Esophagus (tissue), 2 donors: ENCODE results near the gene ZFAND3. TPM values are rescaled to one million over a fixed set of nuclear protein-coding genes. Genes with fewer than 3 reads are reported as not detected.

ENCODE experiments used
- H3K27ac ChIP-seq, 2 donors: one replicate each; pipeline ENCODE4 v1.5.1; 2013; ENCODE audit warnings: low read depth in 2 of 2, mild to moderate bottlenecking in 2 of 2, inconsistent platforms in 1 of 2, low read length in 1 of 2, moderate library complexity in 1 of 2
- H3K27me3 ChIP-seq, 2 donors: one replicate each; pipeline ENCODE4 v1.6.1; 2013; ENCODE audit warnings: low read length in 2 of 2, control low read depth in 1 of 2, mild to moderate bottlenecking in 1 of 2; ENCODE audit not compliant: insufficient read depth in 2 of 2, control insufficient read depth in 1 of 2
- H3K36me3 ChIP-seq, 2 donors: one replicate each; pipeline ENCODE4 v1.6.1; 2013; ENCODE audit warnings: low read length in 1 of 2; ENCODE audit not compliant: control insufficient read depth in 2 of 2, insufficient read depth in 2 of 2
- H3K4me1 ChIP-seq, 2 donors: one replicate each; pipeline ENCODE4 v1.6.1; 2013; ENCODE audit warnings: low read length in 1 of 2; ENCODE audit not compliant: control insufficient read depth in 2 of 2, insufficient read depth in 2 of 2
- H3K4me3 ChIP-seq, 2 donors: one replicate each; pipeline ENCODE4 v1.5.1; 2013; ENCODE audit warnings: low read length in 2 of 2, mild to moderate bottlenecking in 2 of 2, low read depth in 1 of 2, moderate library complexity in 1 of 2
- H3K9me3 ChIP-seq, 2 donors: one replicate each; pipeline ENCODE4 v1.6.1; 2013; ENCODE audit warnings: mild to moderate bottlenecking in 2 of 2, low read depth in 1 of 2, low read length in 1 of 2, moderate library complexity in 1 of 2; ENCODE audit not compliant: control insufficient read depth in 2 of 2, insufficient read depth in 1 of 2
- WGBS, 2 donors: extraction: QIAGEN DNeasy Blood & Tissue Kit; methylation state at CpG; one replicate each; pipeline ENCODE4 v1.1.7; 2013; 5-methylcytosine and 5-hydroxymethylcytosine counted together
- polyA plus RNA-seq, 2 donors: library from polyadenylated mRNA; stranded (reverse); fragments of 200-250 nt; gene quantifications; one replicate each; pipeline ENCODE4 v1.2.3, GENCODE V29; 2013
- donor health status: healthy with polysubstance abuse.
- donor health status: Bipolar disorder and iron deficiency.

Gene ZFAND3
- polyA plus RNA-seq, 2 donors: 20.6 to 21.9 TPM

DNA sequence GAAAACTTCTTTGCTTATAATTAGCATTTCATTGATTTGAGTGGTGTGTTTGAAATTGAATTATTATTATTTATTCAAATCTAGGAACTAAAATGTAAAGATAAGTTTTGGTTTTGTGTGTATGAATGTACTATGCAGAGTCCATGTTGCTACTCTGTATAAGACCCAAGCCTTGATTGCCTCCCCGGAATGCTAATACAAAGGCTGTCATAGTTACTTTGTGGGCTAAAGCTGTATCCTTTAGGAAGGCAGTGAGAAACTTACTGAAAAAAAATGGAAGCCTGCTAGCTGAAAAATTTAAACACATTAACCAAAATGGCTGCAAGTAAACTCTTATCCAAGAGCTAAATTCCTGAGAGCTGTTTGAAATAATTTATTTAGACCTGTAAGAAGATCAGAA is 213.3 kb downstream of the ZFAND3 start:
- Histone ChIP-seq H3K27ac (no peak overlapping the region), H3K4me1 (no peaks in the 10 kb centered on the region), H3K36me3 (no peaks in the 10 kb centered on the region), H3K9me3 (no peaks in the 10 kb centered on the region), H3K4me3 (no peak overlapping the region), H3K27me3 (no peaks in the 10 kb centered on the region)
- 44 to 100% methylated on average over 1 of the region's 1 CpG for WGBS, 2 donors

DNA sequence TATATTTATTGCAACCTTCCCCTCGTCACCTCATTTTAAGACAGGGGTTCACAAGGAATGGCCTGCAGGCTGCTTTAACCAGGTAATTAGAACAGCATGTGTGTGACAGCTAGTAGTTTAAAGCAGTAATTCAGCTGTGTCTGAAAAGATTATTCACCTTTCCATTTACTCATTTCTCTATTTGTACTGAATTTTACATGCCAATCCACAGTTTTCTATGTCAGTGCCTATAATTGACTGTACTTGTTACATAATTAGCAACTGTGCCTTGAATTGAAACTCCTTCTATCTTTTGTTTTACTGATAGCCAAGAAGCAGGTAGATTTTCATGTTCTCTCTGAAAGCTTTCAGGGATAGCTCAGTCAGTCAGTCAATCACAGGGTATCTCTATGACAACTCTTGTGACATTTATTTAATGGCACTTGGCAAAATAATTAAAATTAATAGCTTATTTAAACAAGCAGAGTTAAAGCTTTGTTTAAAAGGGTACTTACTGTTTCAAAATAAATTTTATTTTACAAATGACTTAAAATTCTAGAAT is 214.0 kb downstream of the ZFAND3 start:
- H3K27ac ChIP-seq: no peak overlapping the region
- no peaks in the 10 kb centered on the region for H3K9me3 ChIP-seq
- H3K4me3 ChIP-seq: no peak overlapping the region
- WGBS, 2 donors: 78 to 86% methylated on average over 1 of the region's 1 CpG
- no peaks in the 10 kb centered on the region for H3K27me3 ChIP-seq
- no peaks in the 10 kb centered on the region for H3K36me3 ChIP-seq
- H3K4me1 ChIP-seq: no peaks in the 10 kb centered on the region

DNA sequence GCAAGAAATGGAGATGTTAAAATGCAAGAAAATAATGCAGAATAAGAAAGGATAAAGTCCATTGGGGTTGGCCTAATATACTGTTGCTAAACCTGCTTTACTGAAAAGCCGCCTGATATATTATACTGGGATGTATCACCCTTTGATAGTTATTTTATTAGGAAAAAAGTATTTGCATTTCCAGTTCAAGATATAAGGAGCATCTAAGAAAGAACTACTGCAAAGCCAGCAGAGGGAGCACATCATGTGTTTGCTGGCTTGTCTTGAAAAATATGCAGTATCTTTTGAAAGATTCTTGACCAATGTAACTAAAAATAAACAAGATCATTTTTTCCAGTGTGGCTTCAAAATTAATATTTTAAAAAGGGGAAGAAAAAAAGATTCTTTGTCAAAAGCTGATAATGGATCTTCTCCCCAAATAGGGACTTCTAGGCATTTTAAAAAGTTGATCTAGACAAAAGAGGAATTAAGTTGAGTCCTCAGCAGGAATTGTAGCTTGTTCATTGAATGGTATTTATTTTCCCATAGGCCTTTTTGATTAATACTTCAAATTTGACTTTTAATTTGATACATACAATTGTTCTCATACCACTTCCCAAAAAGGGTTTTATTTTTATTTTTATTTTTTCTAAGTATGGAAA is 214.9 kb downstream of the ZFAND3 start:
- Histone ChIP-seq H3K9me3 (no peaks in the 10 kb centered on the region), H3K4me1 (no peaks in the 10 kb centered on the region), H3K27me3 (no peaks in the 10 kb centered on the region), H3K27ac (no peak overlapping the region), H3K36me3 (no peaks in the 10 kb centered on the region), H3K4me3 (no peak overlapping the region)
- 52 to 65% methylated on average over 1 of the region's 1 CpG for WGBS, 2 donors

DNA sequence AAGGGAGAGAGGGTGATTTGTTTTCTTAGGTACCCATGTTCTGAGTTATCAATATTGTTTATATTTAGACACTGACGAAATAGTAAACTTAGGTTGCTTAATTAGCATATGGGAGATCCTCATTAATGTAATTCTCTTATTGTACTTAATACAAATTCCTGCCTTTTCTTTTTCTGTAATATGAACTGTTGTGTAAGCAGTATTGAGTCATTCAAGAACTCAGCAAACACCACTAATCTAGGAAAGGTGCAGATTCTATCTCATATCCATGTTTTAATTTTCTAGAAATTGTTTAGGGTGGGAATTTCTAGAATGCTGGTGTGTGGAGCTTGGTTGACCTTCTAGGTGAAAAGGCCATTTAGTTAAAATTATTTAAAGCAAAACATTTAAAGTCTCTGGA is 216.0 kb downstream of the ZFAND3 start:
- Histone ChIP-seq H3K4me1 (no peaks in the 10 kb centered on the region), H3K27ac (no peak overlapping the region), H3K27me3 (no peaks in the 10 kb centered on the region), H3K36me3 (no peaks in the 10 kb centered on the region), H3K4me3 (no peak overlapping the region), H3K9me3 (no peaks in the 10 kb centered on the region)
- 72 to 85% methylated on average over 1 of the region's 1 CpG for WGBS, 2 donors

DNA sequence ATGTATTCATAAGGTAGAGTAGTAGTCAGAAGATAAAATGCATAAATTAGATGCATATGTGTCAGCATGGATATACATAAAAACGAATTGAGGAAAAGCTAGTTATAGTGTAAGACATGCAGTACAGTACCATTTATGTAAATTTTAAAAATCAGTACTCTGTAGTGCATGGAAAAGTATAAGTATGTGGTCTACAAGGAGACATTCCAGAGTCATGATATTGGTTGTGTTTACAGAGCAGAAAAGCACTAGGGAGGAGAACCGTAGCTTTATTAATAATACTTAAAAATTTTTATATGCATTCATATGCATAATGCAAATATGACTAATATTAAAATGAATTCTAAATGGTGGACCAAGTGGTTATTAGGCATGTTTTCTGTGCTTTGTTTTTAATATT is 220.0 kb downstream of the ZFAND3 start:
- Histone ChIP-seq H3K4me1 (no peaks in the 10 kb centered on the region), H3K9me3 (no peaks in the 10 kb centered on the region), H3K36me3 (no peaks in the 10 kb centered on the region), H3K27me3 (no peaks in the 10 kb centered on the region), H3K4me3 (no peak overlapping the region), H3K27ac (no peak overlapping the region)
- WGBS, 2 donors: 86 to 90% methylated on average over 2 of the region's 2 CpGs

DNA sequence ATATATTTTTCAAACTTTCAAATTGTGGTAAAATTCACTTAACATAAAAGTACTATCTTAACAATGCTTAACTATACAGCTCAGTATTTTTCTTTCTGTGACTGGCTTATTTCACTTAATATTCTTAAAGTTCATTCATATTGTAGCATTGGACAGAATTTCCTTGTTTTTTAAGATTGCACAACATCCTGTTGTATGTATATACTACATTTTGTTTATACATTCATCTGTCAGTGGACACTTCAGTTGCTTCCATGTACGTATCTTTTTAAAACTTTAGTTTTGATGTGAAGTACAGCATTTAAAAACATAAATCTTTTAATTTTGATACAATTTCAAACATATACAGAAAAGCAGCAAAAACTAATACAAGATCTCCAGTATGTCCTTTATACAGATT is 220.7 kb downstream of the ZFAND3 start:
- Histone ChIP-seq H3K4me3 (no peak overlapping the region), H3K27ac (no peak overlapping the region), H3K36me3 (no peaks in the 10 kb centered on the region), H3K27me3 (no peaks in the 10 kb centered on the region), H3K9me3 (no peaks in the 10 kb centered on the region), H3K4me1 (no peaks in the 10 kb centered on the region)
- 88 to 98% methylated on average over 1 of the region's 1 CpG for WGBS, 2 donors

DNA sequence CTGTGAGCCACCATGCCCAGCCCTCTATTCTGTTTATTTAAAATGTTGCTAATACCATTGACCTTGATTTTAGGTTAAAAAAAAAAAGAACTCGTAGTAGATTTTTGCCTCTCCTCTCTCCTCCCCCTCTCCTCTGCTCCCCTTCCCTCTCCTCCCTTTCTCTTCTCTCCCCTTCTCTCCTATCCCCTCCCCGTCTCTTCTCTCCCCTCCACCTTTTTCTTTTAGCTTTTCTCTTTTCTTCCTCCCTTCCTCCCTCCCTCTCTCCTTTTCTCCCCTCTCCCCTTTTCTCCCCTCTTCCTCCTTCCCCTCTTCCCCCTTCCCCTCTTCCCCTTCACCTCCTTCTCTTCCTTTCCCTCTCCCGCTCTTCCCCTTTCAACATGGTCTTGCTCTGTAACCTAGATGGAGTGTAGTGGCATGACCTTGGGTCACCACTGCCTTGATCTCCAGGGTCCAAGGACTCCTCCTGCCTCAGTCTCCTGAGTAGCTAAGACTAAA is 223.8 kb downstream of the ZFAND3 start:
- Histone ChIP-seq H3K27ac (no peak overlapping the region), H3K9me3 (no peaks in the 10 kb centered on the region)
- 72 to 75% methylated on average over 3 of the region's 3 CpGs for whole genome bisulfite sequencing, 2 donors

DNA sequence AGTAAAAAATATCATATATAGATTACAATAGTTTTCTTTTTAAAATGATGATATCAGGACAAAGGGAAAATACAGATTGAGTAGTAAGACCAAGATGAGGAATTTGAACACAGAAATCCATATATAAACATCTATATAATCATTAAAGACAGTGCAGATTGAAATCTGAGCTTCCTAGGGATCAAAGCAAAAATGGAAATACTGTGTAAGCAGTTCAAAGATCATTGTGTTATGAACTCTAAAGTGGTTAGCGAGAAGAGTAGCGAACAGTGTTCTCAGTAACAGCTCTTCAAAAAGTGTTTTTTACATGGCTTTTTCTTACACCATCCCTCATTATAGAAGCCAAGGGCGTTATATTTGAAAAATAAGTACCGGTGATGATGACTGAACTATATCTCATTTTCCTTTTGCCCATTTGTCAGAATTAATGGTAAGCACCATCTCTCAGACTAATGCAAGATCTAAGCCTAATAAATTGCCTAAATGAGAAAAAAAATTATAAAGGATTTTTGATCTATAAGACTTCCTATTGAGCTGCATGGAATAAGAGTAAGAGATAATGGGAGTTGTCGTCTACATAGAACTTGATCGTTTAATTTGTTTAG is 226.3 kb downstream of the ZFAND3 start:
- Histone ChIP-seq H3K4me1 (no peaks in the 10 kb centered on the region), H3K27ac (no peak overlapping the region), H3K27me3 (no peaks in the 10 kb centered on the region), H3K9me3 (no peaks in the 10 kb centered on the region), H3K36me3 (no peaks in the 10 kb centered on the region), H3K4me3 (no peak overlapping the region)
- WGBS, 2 donors: 81 to 85% methylated on average over 6 of the region's 6 CpGs

More for the DNA sequence above, 223.8 kb downstream of the ZFAND3 start:
- Histone ChIP-seq H3K27me3 (no peaks in the 10 kb centered on the region), H3K4me1 (no peaks in the 10 kb centered on the region), H3K4me3 (no peak overlapping the region), H3K36me3 (no peaks in the 10 kb centered on the region)

DNA sequence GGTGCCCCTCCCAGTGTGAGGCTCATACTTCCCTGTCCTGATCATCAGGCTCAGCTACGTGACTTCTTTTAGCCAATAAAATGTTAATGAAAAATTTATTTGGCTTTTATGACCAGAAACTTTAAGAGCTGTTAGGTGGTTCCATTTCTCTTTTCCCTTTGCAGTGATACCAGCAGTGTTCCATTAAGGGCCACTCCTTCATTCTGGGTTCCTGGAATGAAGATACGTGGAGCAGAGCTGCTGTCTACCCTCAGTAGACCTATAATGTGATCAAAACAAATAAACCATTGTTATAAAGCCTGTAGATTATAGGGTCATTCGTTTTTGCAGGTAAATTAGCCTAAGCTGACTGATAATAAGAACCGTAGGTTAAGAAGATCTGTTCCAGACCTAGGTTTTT is 228.0 kb downstream of the ZFAND3 start:
- no peak overlapping the region for H3K4me3 ChIP-seq
- no peaks in the 10 kb centered on the region for H3K27me3 ChIP-seq
- H3K36me3 ChIP-seq: no peaks in the 10 kb centered on the region
- no peaks in the 10 kb centered on the region for H3K9me3 ChIP-seq
- peaks cover 0 to 2% of the 10 kb centered on the region in 2 donors for H3K4me1 ChIP-seq
- no peak overlapping the region for H3K27ac ChIP-seq
- 84 to 90% methylated on average over 4 of the region's 4 CpGs for WGBS, 2 donors
